ENCODE measurements around the gene CCDC30. TPM values are rescaled to one million over a fixed set of nuclear protein-coding genes. Genes with fewer than 3 reads are reported as not detected.

Gene CCDC30
- total RNA-seq (1 to 10 TPM in 8 of 10 donors, under 1 TPM in 2; 0.70 to 3.2 (median 1.4) TPM), polyA plus RNA-seq (under 1 TPM; 0.38 to 0.73 TPM)
- long read RNA-seq, donor 1, partial matches to known transcripts: 0 of 1 reads
- long read RNA-seq, donor 1, other reads (novel, unspliced or antisense): 1 of 1 reads
- long read RNA-seq, donor 2, partial matches to known transcripts: 0 of 2 reads
- long read RNA-seq, donor 2, other reads (novel, unspliced or antisense): 2 of 2 reads
- long read RNA-seq, donor 3, partial matches to known transcripts: 0 of 1 reads
- long read RNA-seq, donor 3, other reads (novel, unspliced or antisense): 1 of 1 reads

GRCh38 chr1:42462828-42463763 lies at the start of gene CCDC30:
Gene CCDC30, plus strand, starts transcription at chr1:42463286. Its CDS starts 17,266 bp downstream, at chr1:42480552.
- H3K4me3 ChIP-seq: peak within 1 kb of the TSS; percentile 47 to 89 (median 76)
- TF ChIP-seq CTCF (IDR thresholded peaks at IDR 0.05): no peak
- peaks cover 0 to 25% (median 19%) of the 10 kb centered on the region in 9 donors for H3K4me1 ChIP-seq
- intact Hi-C loops (cut with DNase I): loop anchor here in 3 of 10 donors (5.0 to 10.0 kb wide), 3 partner anchors 126 to 288 kb away; partner anchors contain the start of genes FOXJ3 (in 1 of the 3) and PPIH (in 1 of the 3)
- no peaks in the 10 kb centered on the region for H3K27me3 ChIP-seq
- H3K36me3 ChIP-seq: peaks cover 0 to 35% (median 17%) of the 10 kb centered on the region in 9 donors
- WGBS, 2 donors: 1% methylated on average over 59 of the region's 59 CpGs
- peak within 1 kb of the TSS in 6 of 10 donors; percentile 28 to 61 (median 51) for H3K27ac ChIP-seq
- peak; percentile 99 to 100 (median 100) for ATAC-seq
- H3K9me3 ChIP-seq: no peaks in the 10 kb centered on the region
- DNase-seq: peak; percentile 90 to 96

- H3K9me3 ChIP-seq: no peaks in the 10 kb centered on the region
- no peak overlapping the region for H3K27ac ChIP-seq
- intact Hi-C loops (cut with DNase I): no loop called here
- DNase-seq: no peak
- no peak for TF ChIP-seq CTCF (IDR thresholded peaks at IDR 0.05)
- H3K36me3 ChIP-seq: no peaks in the 10 kb centered on the region
- 89% methylated on average over 17 of the region's 17 CpGs for WGBS, 2 donors
- H3K27me3 ChIP-seq: no peaks in the 10 kb centered on the region
- no peak overlapping the region for H3K4me3 ChIP-seq
- H3K4me1 ChIP-seq: peaks cover 0 to 22% (median 2%) of the 10 kb centered on the region in 9 donors
- no peak for ATAC-seq
Observed at GRCh38 chr1:42414551-42415496, 48.3 kb upstream of the CCDC30 start.

- 40 to 53% methylated on average over 3 of the region's 3 CpGs for WGBS, 2 donors
- peak overlapping the region in 1 of 10 donors; percentile 19 for H3K27ac ChIP-seq
- TF ChIP-seq CTCF (IDR thresholded peaks at IDR 0.05): no peak
- intact Hi-C loops (cut with DNase I): no loop called here
- H3K36me3 ChIP-seq: no peaks in the 10 kb centered on the region
- peaks cover 7 to 44% (median 12%) of the 10 kb centered on the region in 9 donors for H3K4me1 ChIP-seq
- DNase-seq (no peak), ATAC-seq (peak in 2 of 8 donors; percentile 44 to 57)
- H3K9me3 ChIP-seq: no peaks in the 10 kb centered on the region
- no peak overlapping the region for H3K4me3 ChIP-seq
- no peaks in the 10 kb centered on the region for H3K27me3 ChIP-seq
Observed at GRCh38 chr1:42417166-42417565, 45.9 kb upstream of the CCDC30 start.

All from heart right ventricle (tissue), 16 donors.